Lower leg skin (tissue), 4 donors: ENCODE measurements around the gene NRXN3. TPM values are rescaled to one million over a fixed set of nuclear protein-coding genes. Genes with fewer than 3 reads are reported as not detected.

ENCODE experiments used
- DNase-seq, 2 donors: peaks; one replicate each; pipeline ENCODE4 v3.0.0-alpha.2; 2019; ENCODE audit warnings: low spot score in 2 of 2
- H3K4me3 ChIP-seq: fragments of 200-600 bp; sonication (generic); 2 replicates; pipeline ENCODE4 v1.5.1; 2017; ENCODE audit warnings: mild to moderate bottlenecking, low read depth; ENCODE audit not compliant: poor library complexity, severe bottlenecking
- CTCF ChIP-seq, 3 donors: fragments of 450-650 bp; IDR thresholded peaks; one replicate each; pipeline ENCODE4 v1.5.1; 2016; ENCODE audit warnings: antibody characterized with exemption in 3 of 3, mild to moderate bottlenecking in 3 of 3, moderate library complexity in 2 of 3
- POLR2A ChIP-seq, 2 donors: fragments of 450-650 bp; IDR thresholded peaks; one replicate each; pipeline ENCODE4 v1.6.1; 2016 to 2017; ENCODE audit warnings: antibody characterized with exemption in 2 of 2, mild to moderate bottlenecking in 1 of 2, moderate library complexity in 1 of 2
- WGBS, 2 donors: methylation state at CpG; one replicate each; pipeline ENCODE4 v1.1.5; 2018; 5-methylcytosine and 5-hydroxymethylcytosine counted together
- intact Hi-C: fragments of 100-400 bp; cut with DNase I; formaldehyde crosslinking; loops from one replicate; pipeline ENCODE4 v1.15.0; 2023; ENCODE audit warnings: low total_unique reads
- total RNA-seq, 4 donors: library from RNA; depleted of rRNA; stranded (reverse); fragments of >200 nt; gene quantifications; one replicate each; pipeline ENCODE4 v1.1.0, GENCODE V29; 2016

Gene NRXN3
- total RNA-seq, 4 donors from 2014 or later, result 0.61 to 2.4 (median 1.7) TPM

GRCh38 chr14:78341827-78342389 lies 171.7 kb downstream of the NRXN3 start:
- TF ChIP-seq CTCF (IDR thresholded peaks at IDR 0.05), result no peak
- TF ChIP-seq POLR2A (IDR thresholded peaks at IDR 0.05), result no peak
- H3K4me3 ChIP-seq, result no peak overlapping the region
- DNase-seq, result no peak
- intact Hi-C loops, result no loop called here
- 65 to 71% methylated on average over 3 of the region's 3 CpGs for WGBS, 2 donors

- 56 to 68% methylated on average over 1 of the region's 1 CpG for WGBS, 2 donors
- no peak overlapping the region for H3K4me3 ChIP-seq
- no peak for DNase-seq
- intact Hi-C loops, result no loop called here
- TF ChIP-seq CTCF (IDR thresholded peaks at IDR 0.05), result no peak
- no peak for TF ChIP-seq POLR2A (IDR thresholded peaks at IDR 0.05)
Measured at GRCh38 chr14:78342879-78343278, 172.7 kb downstream of the NRXN3 start.

GRCh38 chr14:78344290-78344689 lies 174.1 kb downstream of the NRXN3 start:
- DNase-seq, result no peak
- WGBS, 2 donors, result 61 to 62% methylated on average over 4 of the region's 4 CpGs
- TF ChIP-seq CTCF (IDR thresholded peaks at IDR 0.05), result no peak
- intact Hi-C loops, result no loop called here
- no peak overlapping the region for H3K4me3 ChIP-seq

- no peak for DNase-seq
- intact Hi-C loops, result no loop called here
- no peak overlapping the region for H3K4me3 ChIP-seq
- 70% methylated on average over 6 of the region's 6 CpGs for WGBS, 2 donors
- TF ChIP-seq POLR2A (IDR thresholded peaks at IDR 0.05), result no peak
Measured at GRCh38 chr14:78345131-78345744, 175.1 kb downstream of the NRXN3 start.

GRCh38 chr14:78346747-78347146 lies 176.6 kb downstream of the NRXN3 start:
- H3K4me3 ChIP-seq, result no peak overlapping the region
- intact Hi-C loops, result no loop called here
- 54 to 58% methylated on average over 5 of the region's 5 CpGs for WGBS, 2 donors
- TF ChIP-seq CTCF (IDR thresholded peaks at IDR 0.05) (no peak), POLR2A (IDR thresholded peaks at IDR 0.05) (no peak)
- DNase-seq, result no peak

GRCh38 chr14:78355109-78355508 lies 184.9 kb downstream of the NRXN3 start:
- intact Hi-C loops, result no loop called here
- no peak overlapping the region for H3K4me3 ChIP-seq
- 44 to 47% methylated on average over 3 of the region's 3 CpGs for WGBS, 2 donors
- no peak for TF ChIP-seq POLR2A (IDR thresholded peaks at IDR 0.05)
- TF ChIP-seq CTCF (IDR thresholded peaks at IDR 0.05), result no peak
- no peak for DNase-seq
